GM20000 (cell line): Measurements from ENCODE around the gene MSI2.

Experiments
- DNase-seq: peaks from one replicate; pipeline ENCODE4 v3.0.0; 2012; ENCODE audit warnings: low spot score
- TF ChIP-seq, protein P1 (sequence below): IDR thresholded peaks from 2 replicates; pipeline ENCODE4 v1.5.1; 2012; ENCODE audit warnings: mild to moderate bottlenecking, control low read depth; ENCODE audit errors: extremely low read depth, missing control alignments

MSI2 gene

DNA sequence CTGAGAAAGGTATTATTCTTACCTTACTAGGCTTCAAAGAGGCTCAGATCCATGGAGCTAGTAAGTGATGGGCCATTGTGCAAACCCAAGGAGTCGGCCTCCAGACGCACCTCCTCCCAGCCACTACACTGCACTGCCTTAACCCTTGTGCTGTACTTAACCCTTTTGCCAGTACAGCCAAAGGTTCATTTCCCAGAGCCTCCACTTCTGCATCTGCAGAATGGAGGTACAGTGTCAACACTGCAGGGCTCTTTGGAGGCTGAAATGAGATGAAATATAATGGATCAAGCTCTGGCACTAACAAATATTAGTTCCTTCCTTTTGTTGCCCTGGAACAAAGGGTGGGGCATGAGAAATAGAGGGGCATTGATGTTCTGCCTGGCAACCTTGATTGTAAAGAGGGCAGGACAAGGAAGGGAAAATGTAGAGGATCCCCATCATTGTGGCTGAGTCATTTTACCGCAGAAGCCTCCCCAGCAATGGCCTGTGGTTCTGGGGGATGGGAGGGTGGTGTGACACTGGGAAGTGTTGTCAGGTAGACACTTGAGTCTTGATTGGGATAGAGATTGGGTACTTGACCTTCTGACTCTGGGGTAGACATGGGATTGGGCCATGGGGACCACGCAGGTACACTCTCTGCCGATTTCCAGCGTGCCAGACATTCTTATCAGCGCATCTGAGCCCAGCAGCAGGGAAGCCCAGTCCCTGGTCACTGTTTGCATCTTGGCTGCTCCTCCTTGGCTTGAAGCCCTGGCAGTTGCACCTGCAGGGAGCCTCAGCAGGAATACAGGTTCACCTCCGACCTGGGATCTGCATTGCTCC, 84.0 kb downstream of the MSI2 start:
- TF ChIP-seq, protein P1, sequence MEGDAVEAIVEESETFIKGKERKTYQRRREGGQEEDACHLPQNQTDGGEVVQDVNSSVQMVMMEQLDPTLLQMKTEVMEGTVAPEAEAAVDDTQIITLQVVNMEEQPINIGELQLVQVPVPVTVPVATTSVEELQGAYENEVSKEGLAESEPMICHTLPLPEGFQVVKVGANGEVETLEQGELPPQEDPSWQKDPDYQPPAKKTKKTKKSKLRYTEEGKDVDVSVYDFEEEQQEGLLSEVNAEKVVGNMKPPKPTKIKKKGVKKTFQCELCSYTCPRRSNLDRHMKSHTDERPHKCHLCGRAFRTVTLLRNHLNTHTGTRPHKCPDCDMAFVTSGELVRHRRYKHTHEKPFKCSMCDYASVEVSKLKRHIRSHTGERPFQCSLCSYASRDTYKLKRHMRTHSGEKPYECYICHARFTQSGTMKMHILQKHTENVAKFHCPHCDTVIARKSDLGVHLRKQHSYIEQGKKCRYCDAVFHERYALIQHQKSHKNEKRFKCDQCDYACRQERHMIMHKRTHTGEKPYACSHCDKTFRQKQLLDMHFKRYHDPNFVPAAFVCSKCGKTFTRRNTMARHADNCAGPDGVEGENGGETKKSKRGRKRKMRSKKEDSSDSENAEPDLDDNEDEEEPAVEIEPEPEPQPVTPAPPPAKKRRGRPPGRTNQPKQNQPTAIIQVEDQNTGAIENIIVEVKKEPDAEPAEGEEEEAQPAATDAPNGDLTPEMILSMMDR = no peak
- no peak for DNase-seq

DNA sequence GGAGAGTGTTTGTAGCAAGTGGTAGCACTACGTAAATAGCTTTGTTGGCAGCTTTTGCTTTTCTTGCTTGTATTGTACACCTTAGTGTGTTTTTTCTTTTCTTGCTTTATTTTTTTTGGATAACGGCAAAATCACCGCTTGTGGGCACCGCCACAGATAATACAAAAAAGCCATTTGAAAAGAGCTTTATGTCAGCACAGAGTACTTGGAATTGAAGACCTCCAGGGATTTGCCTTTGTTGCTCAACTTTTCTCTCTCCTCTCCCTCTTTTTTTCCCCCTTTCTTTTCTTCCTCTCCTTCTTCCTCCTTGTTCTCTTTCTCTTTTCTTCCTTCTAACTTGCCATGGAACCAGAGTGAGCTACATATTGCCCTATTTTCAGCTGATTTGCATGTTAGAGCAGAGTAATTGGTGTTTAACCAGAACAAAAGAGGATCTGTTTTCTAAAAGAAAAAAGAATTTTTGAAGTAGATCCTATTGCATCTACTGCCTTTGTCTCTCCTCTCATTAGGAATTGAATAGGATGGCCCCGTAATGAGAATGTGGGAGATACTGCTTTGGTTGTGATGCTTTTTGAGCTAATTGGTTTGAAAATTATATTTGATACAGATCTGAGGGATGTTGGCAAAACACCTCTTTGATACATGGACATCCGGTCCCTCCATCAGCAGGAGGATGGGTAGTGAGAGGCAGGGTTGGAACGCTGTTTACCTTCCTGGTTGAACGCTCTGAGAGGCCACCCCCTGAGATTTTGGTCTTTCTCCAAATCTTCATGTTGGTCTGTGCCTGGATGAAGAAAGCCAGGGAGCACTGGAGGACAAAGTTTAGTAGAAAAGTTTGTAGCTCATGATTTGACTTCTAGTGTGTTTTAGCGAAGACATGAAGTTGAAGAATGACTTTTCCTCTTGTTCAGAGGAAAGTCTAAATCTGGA, 85.6 kb downstream of the MSI2 start:
- TF ChIP-seq, protein P1 = no peak
- DNase-seq = no peak

DNA sequence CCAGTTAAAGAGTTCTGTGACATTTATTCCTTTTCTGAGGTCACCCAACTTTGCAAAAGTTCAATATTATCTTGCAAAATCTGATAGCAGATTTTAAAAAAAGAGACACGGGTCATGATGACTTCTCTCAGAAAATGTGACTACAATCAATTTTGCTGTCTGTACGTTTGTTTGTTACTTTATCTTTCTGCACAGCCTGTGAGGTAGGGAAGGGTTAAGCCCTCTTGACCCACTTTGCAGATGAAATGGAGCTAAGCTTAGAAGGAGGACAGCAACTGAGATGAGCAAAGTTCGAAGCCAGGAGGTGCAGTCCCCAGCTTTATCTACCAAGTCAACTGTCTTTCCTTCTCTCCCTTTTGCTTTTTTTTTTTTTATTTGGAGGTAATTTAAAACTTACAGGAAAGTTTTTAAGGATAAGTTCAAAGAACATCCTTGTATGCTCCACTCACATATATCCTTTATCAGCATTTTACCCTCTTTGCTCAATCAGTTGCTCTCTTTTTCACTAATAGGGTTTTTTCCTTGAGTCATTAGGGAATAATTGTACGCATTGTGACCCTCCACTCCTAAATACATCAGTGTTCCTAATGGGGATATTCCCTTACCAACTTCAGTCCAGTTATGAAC, 86.8 kb downstream of the MSI2 start:
- TF ChIP-seq, protein P1 = no peak
- DNase-seq = no peak

DNA sequence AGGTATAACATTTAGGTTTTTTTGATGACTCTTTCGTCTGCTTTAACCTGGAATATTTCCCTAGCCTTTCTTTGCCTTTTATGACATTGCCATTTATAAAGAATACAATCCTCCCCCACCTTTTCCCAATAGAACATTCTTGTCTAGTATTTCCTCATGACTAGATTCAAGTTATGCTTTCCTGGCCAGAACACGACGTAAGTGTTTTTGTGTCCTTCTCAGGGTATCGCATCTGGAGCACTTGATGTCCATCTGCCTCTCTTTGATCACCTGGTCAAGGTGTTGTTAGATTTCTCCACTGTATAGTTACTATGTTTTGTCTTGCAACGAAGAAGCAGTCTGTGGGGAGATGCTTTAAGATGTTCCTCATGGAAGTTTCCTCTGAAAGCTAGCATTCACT, 87.4 kb downstream of the MSI2 start:
- TF ChIP-seq, protein P1 = no peak
- no peak for DNase-seq

DNA sequence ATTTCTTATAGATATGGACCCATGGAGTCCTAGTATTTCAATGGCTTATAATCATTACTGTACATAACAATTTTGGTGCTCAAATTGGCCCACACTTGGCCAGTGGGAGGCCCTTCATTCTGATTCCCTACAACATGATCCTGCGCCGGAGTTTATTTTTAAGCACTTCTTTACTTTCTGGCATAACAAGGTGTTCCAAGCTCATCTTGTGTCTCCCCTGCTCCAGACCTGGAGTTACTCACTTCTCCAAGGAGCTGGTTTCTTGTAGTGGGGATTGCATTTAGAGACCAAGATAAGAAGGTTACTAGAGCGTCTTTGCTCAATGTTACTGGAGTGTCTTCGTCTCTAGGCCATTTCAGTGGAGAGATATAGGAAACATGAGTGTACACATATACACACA, 87.9 kb downstream of the MSI2 start:
- TF ChIP-seq, protein P1 = no peak
- no peak for DNase-seq

DNA sequence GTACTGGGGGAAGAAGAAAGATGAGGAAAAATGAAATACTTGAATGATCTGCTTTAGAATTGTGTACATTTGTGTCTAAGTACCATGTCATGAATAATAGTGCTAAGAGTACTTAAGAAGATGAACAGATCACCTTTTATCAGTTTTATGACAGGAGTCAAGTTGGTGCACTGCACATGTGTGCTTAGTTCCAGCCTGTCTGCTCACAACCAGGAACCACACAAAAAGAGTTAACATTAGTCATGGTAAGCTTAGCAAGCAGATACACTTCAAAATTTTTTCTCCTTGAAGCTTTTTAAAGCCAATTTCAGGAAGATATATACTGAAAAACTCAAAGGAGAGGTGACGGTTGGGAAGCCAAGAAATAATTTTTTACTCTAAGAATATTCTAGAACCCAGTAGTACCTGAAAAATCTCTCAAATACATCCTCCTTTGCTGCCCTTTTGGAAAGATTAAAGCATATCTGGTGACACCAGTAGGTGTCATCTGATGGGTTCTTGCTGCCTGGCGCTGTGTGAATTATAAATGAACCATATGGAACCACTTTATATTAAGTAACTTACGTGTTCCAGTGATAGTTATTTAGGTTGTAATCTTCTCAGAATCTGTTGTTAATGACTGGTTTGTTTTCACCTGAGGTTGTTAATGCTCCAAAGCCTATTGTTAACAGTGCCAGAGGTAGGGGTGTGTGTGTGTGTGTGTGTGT, 93.4 kb downstream of the MSI2 start:
- no peak for DNase-seq

More for the DNA sequence above, 93.4 kb downstream of the MSI2 start:
- TF ChIP-seq, protein P1 = no peak
